Memory B cell (primary cell): Measurements from ENCODE around the gene TSHZ1.
A peak's percentile ranks its signal among the peaks of the same experiment; 100 is the strongest.

Experiments used
- ATAC-seq: fragments of 150-1000 bp; cut with Tn5 transposase; 2 replicates; pipeline ENCODE4 v1.10.0; 2021; ENCODE audit warnings: low read depth, mild to moderate bottlenecking, moderate library complexity
- DNase-seq, 2 donors: peaks; one replicate each; pipeline ENCODE4 v3.0.0; 2022; ENCODE audit warnings: low spot score in 2 of 2
- H3K27ac Mint-ChIP-seq: one replicate; pipeline ENCODE4 v1.8.0; 2022; ENCODE audit warnings: mild to moderate bottlenecking, moderate library complexity, mixed read lengths
- H3K27me3 Mint-ChIP-seq: one replicate; pipeline ENCODE4 v1.8.0; 2022; ENCODE audit warnings: mixed read lengths
- H3K36me3 Mint-ChIP-seq: one replicate; pipeline ENCODE4 v1.8.0; 2022; ENCODE audit warnings: mild to moderate bottlenecking, mixed read lengths
- H3K4me1 Mint-ChIP-seq: one replicate; pipeline ENCODE4 v1.8.0; 2022; ENCODE audit warnings: mixed read lengths
- H3K4me3 Mint-ChIP-seq: one replicate; pipeline ENCODE4 v1.8.0; 2022; ENCODE audit warnings: mild to moderate bottlenecking, moderate library complexity, mixed read lengths
- H3K9me3 Mint-ChIP-seq: one replicate; pipeline ENCODE4 v1.8.0; 2022; ENCODE audit warnings: mixed read lengths

TSHZ1 gene

DNA sequence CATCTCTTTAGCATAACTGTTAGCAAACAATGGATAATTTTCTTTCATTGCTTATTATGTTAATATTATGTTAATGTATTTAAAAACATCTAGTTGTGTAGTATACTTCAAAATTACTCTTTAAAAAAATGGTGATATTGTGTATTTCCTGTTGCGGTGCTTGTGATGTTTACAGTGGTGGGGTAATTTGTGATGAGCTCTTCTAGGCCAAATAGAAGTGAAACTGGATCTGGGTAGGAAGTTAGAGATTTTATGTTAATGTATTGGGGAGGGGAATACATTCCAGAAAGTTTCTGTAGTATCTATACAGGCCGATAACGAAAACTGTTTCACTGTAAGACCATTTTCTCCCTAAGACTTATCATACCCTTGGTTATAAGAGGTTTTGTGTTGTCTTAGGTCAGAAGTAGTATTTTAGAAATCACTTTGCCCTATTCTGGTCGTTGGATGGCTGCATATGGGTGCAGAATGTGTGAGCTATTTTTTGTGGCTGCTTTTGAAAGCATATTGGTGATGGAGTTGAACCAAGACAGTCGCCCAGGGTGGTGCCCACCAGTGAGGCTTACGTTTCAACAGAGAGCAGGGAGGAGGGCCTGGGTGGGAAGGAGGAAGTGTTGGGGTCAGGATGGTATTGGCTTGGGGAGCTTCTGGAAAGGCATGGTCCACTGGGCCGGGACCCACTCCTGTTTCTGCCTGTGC lies 5.8 kb downstream of the TSHZ1 start:
- Mint-ChIP-seq H3K27ac (peak overlapping the region; percentile 69), H3K4me1 (peaks cover 14% of the 10 kb centered on the region), H3K36me3 (no peaks in the 10 kb centered on the region), H3K27me3 (no peaks in the 10 kb centered on the region), H3K9me3 (no peaks in the 10 kb centered on the region), H3K4me3 (peak overlapping the region; percentile 9)
- ATAC-seq: peak; percentile 76
- no peak for DNase-seq

DNA sequence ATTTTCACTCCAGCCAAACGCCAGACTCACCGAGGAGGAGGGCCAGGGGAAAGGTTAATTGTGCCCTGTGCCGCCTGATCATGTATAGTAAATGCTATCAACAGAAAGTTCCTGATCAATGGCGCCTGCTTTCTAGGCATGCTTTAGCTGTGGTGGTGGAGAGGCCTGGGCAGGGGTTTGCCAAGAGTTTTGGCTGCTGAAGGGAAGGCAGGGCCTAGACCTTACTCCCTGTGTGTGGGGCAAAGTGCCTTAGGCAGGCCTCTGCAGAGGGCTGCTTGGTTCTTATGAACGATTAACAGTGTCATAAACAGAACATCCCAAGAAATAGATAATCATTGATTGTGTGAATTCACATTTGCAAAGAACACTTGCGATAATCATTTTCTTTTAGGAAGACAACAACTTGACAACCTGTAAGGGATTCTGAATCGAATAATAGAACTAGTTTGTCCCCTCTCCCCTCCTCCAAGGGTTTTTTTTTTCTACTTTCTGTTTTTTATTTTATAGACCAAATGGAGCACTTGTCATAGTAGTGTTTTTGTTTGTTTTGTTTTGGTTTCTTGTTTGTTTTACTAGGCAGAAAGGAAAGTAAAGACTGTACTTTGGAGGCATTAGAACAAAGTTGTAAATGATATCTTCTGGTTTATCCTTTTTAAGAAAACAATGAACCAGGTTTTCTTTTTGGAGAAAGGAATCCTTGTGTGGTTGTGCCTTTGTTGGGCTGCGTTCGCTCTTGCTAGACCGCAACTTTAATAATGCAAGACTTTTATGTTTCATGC lies 6.5 kb downstream of the TSHZ1 start:
- Mint-ChIP-seq H3K27ac (peak overlapping the region; percentile 69), H3K9me3 (no peaks in the 10 kb centered on the region), H3K27me3 (no peaks in the 10 kb centered on the region), H3K4me1 (peaks cover 14% of the 10 kb centered on the region), H3K4me3 (no peak overlapping the region), H3K36me3 (no peaks in the 10 kb centered on the region)
- ATAC-seq: no peak
- DNase-seq: no peak

GRCh38 chr18:75218065-75218923 lies 7.7 kb downstream of the TSHZ1 start:
- no peaks in the 10 kb centered on the region for H3K9me3 Mint-ChIP-seq
- DNase-seq (no peak), ATAC-seq (no peak)
- no peaks in the 10 kb centered on the region for H3K27me3 Mint-ChIP-seq
- no peak overlapping the region for H3K27ac Mint-ChIP-seq
- no peaks in the 10 kb centered on the region for H3K36me3 Mint-ChIP-seq
- H3K4me1 Mint-ChIP-seq: peaks cover 10% of the 10 kb centered on the region
- no peak overlapping the region for H3K4me3 Mint-ChIP-seq

DNA sequence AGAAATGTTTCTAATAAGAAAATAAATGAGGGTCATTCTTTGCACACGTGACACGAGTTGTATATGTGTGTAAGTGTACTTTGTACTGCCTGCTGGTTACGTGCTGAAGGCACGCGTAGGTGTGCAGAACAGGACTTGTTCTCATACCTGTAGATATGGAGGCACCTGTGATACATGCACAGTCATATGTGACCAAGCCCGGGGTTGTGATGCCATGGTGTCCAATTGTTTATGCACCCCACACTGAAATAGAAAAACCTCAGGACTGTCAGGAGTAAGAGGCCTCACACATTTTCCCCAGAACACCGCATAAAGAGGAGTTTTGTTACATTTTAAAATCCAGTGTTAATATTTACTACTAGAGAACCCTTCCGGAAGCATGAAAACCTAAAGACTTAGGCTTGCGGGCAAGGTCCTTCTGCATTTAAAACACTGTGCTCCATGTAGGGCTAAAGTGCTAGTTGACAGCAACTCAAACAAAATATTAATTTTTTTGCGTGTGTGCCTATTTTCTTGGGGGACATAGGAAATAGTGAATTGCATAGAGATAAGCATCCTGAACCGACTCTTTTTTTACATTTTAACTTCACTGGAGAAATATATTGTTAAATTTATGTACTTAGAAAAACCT lies 9.3 kb downstream of the TSHZ1 start:
- no peaks in the 10 kb centered on the region for H3K27me3 Mint-ChIP-seq
- ATAC-seq (no peak), DNase-seq (no peak)
- no peaks in the 10 kb centered on the region for H3K36me3 Mint-ChIP-seq
- no peak overlapping the region for H3K27ac Mint-ChIP-seq
- no peak overlapping the region for H3K4me3 Mint-ChIP-seq
- no peaks in the 10 kb centered on the region for H3K9me3 Mint-ChIP-seq
- peaks cover 10% of the 10 kb centered on the region for H3K4me1 Mint-ChIP-seq

- H3K36me3 Mint-ChIP-seq: no peaks in the 10 kb centered on the region
- H3K27ac Mint-ChIP-seq: no peak overlapping the region
- H3K4me1 Mint-ChIP-seq: peaks cover 8% of the 10 kb centered on the region
- H3K9me3 Mint-ChIP-seq: no peaks in the 10 kb centered on the region
- DNase-seq (no peak), ATAC-seq (no peak)
- H3K4me3 Mint-ChIP-seq: no peak overlapping the region
- H3K27me3 Mint-ChIP-seq: no peaks in the 10 kb centered on the region
These were observed 10.2 kb downstream of the TSHZ1 start for GRCh38 chr18:75220551-75221355.

DNA sequence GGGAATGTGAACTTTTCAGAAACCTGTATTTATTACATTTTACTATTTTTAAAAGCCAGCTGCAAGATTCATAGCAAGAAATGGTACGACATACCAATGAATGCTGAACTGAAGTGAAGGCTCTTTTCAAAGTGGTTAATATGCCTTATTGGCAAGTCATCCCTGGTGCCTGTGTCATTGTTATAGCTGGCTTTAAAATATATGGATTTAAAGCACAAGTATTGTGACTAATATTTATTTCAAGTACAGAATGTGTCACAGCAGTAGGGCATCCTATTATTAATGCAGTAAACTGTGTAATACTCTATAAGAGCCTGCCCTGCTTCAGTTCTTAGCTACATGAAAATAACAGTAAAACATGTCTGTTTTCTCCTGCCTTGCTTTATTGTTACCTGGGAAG lies 10.8 kb downstream of the TSHZ1 start:
- no peaks in the 10 kb centered on the region for H3K36me3 Mint-ChIP-seq
- no peaks in the 10 kb centered on the region for H3K9me3 Mint-ChIP-seq
- no peak overlapping the region for H3K4me3 Mint-ChIP-seq
- no peak overlapping the region for H3K27ac Mint-ChIP-seq
- DNase-seq (no peak), ATAC-seq (no peak)
- H3K27me3 Mint-ChIP-seq: no peaks in the 10 kb centered on the region
- peaks cover 8% of the 10 kb centered on the region for H3K4me1 Mint-ChIP-seq

DNA sequence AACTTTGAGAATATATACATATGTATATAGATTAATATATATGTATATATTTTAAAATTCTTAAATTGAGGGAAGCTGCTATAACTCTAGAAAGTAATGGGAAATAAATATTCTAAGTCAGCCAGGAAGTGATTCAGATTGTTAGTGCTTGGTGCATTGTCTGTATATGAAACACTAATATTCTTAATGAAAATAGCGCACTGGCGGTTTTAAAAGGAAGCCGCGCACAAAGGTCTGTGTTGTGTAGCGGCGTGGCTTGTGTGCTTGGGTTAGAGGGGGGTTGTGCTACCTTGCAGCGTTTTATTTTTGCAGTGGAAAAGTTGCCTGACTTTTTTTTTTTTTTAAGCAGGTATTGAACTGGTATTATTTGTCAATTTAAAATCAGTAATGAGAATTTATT lies 11.3 kb downstream of the TSHZ1 start:
- no peak overlapping the region for H3K4me3 Mint-ChIP-seq
- H3K27me3 Mint-ChIP-seq: no peaks in the 10 kb centered on the region
- H3K36me3 Mint-ChIP-seq: no peaks in the 10 kb centered on the region
- no peaks in the 10 kb centered on the region for H3K9me3 Mint-ChIP-seq
- no peak overlapping the region for H3K27ac Mint-ChIP-seq
- no peak for ATAC-seq
- peaks cover 6% of the 10 kb centered on the region for H3K4me1 Mint-ChIP-seq
- no peak for DNase-seq

- ATAC-seq: no peak
These were observed 11.8 kb downstream of the TSHZ1 start for GRCh38 chr18:75222407-75222806.

GRCh38 chr18:75223687-75224347 lies 13.2 kb downstream of the TSHZ1 start:
- no peaks in the 10 kb centered on the region for H3K9me3 Mint-ChIP-seq
- DNase-seq: no peak
- ATAC-seq: no peak
- no peak overlapping the region for H3K4me3 Mint-ChIP-seq
- H3K27me3 Mint-ChIP-seq: no peaks in the 10 kb centered on the region
- H3K27ac Mint-ChIP-seq: no peak overlapping the region
- H3K4me1 Mint-ChIP-seq: peaks cover 6% of the 10 kb centered on the region
- H3K36me3 Mint-ChIP-seq: no peaks in the 10 kb centered on the region

More at GRCh38 chr18:75222407-75222806, 11.8 kb downstream of the TSHZ1 start:
- H3K36me3 Mint-ChIP-seq: no peaks in the 10 kb centered on the region
- H3K9me3 Mint-ChIP-seq: no peaks in the 10 kb centered on the region
- no peaks in the 10 kb centered on the region for H3K27me3 Mint-ChIP-seq
- peaks cover 6% of the 10 kb centered on the region for H3K4me1 Mint-ChIP-seq
- H3K27ac Mint-ChIP-seq: no peak overlapping the region
- H3K4me3 Mint-ChIP-seq: no peak overlapping the region
- DNase-seq: no peak

DNA sequence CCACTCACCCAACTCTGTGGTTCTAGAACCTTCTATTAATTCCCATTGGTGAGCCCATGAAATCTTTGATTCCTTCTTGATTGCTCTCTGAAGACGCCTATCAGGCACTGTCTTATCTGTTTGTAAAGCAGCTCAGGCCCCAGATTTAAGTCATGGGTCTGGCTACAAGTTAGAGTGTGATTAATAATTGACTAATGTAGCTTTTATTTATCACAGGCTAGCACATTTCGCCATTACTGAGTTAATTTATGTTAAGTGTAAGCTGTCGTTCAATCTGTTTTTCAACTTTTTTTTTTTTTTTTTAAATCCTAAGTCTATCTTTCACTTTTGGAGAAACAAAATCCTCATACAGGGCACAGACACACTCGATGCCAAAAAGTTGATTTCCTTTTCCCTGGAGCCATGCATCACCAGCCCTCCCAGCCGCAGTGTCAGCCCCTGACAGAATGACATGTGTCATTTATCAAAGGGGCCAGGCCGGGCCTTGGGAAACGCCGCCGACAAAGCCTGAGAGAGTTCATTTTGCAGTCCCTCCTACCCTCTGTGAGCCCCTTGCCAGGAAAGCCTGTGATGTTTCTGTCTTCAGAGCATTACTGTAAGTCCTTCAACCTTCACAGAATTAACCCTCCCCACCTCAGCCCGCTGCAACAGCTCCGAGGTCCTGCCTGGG lies 15.8 kb downstream of the TSHZ1 start:
- no peak overlapping the region for H3K4me3 Mint-ChIP-seq
- peaks cover 6% of the 10 kb centered on the region for H3K4me1 Mint-ChIP-seq
- H3K9me3 Mint-ChIP-seq: no peaks in the 10 kb centered on the region
- no peaks in the 10 kb centered on the region for H3K36me3 Mint-ChIP-seq
- no peak for ATAC-seq
- no peak overlapping the region for H3K27ac Mint-ChIP-seq
- no peaks in the 10 kb centered on the region for H3K27me3 Mint-ChIP-seq
- no peak for DNase-seq

DNA sequence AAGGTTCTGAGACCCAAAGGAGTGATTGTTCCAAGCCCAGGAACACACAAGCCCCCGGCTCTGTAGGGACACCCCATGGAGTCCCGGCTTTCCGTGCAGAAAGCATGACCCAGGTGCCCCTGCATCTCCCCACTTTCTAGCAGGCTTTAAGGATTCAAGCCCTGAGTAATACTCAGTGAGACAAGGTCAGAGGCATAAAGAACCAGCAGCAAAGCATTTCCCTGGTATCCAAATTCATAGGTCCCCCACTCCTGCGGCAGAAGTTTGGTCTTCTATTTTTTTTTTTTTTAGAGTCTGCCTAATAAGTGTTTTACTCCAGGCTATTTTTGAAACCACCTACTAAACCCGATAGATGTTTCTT lies 16.3 kb downstream of the TSHZ1 start:
- H3K4me1 Mint-ChIP-seq: peaks cover 6% of the 10 kb centered on the region
- H3K4me3 Mint-ChIP-seq: no peak overlapping the region
- no peak overlapping the region for H3K27ac Mint-ChIP-seq
- no peaks in the 10 kb centered on the region for H3K9me3 Mint-ChIP-seq
- DNase-seq (no peak), ATAC-seq (no peak)
- H3K27me3 Mint-ChIP-seq: no peaks in the 10 kb centered on the region
- no peaks in the 10 kb centered on the region for H3K36me3 Mint-ChIP-seq

- Mint-ChIP-seq H3K9me3 (no peaks in the 10 kb centered on the region), H3K36me3 (no peaks in the 10 kb centered on the region), H3K4me3 (no peak overlapping the region), H3K27ac (no peak overlapping the region), H3K27me3 (no peaks in the 10 kb centered on the region), H3K4me1 (peaks cover 6% of the 10 kb centered on the region)
- ATAC-seq (no peak), DNase-seq (no peak)
These were observed 17.1 kb downstream of the TSHZ1 start for GRCh38 chr18:75227535-75228296.
